SIG-M5 treated with dmso at 0.1 percent for 504 hours (cell line): ENCODE results near the gene ID4.
"Not testable (repeated sequence)": the region's sequence is repeated elsewhere in the genome, so short reads cannot be mapped to it uniquely, and the experiment has no call there.

Experiments used
- DNase-seq: peaks from one replicate; lab custom pipeline; 2025; ENCODE audit not compliant: unreplicated experiment; lab: John Stamatoyannopoulos, UW

Gene ID4

GRCh38 chr6:19831358-19831757 lies 5.8 kb upstream of the ID4 start:
- no peak for DNase-seq

- no peak for DNase-seq
Observed at GRCh38 chr6:19833947-19834346, 3.2 kb upstream of the ID4 start.

GRCh38 chr6:19834858-19835257 lies 2.3 kb upstream of the ID4 start:
- DNase-seq = no peak

- no peak for DNase-seq
Observed at GRCh38 chr6:19835605-19836004, 1.6 kb upstream of the ID4 start.

- DNase-seq = no peak
Observed at GRCh38 chr6:19837511-19838441, 606 bp downstream of the ID4 start.

GRCh38 chr6:19838442-19839236 lies 1.5 kb downstream of the ID4 start:
- DNase-seq = no peak

GRCh38 chr6:19839237-19839546 lies 2.0 kb downstream of the ID4 start:
- DNase-seq = no peak

GRCh38 chr6:19839788-19840187 lies 2.6 kb downstream of the ID4 start:
- no peak for DNase-seq

GRCh38 chr6:19841181-19841580 lies 4.0 kb downstream of the ID4 start:
- no peak for DNase-seq

GRCh38 chr6:19842030-19842615 lies 5.0 kb downstream of the ID4 start:
- no peak for DNase-seq

- DNase-seq = no peak
Observed at GRCh38 chr6:19844689-19845088, 7.5 kb downstream of the ID4 start.

- no peak for DNase-seq
Observed at GRCh38 chr6:19845266-19846041, 8.3 kb downstream of the ID4 start.

GRCh38 chr6:19848465-19849029 lies 11.4 kb downstream of the ID4 start:
- DNase-seq = no peak

GRCh38 chr6:19849196-19849595 lies 12.0 kb downstream of the ID4 start:
- DNase-seq = no peak

GRCh38 chr6:19849755-19850154 lies 12.6 kb downstream of the ID4 start:
- DNase-seq = no peak

- peak; percentile 24 for DNase-seq
Observed at GRCh38 chr6:19851241-19852089, 14.3 kb downstream of the ID4 start.

- DNase-seq = no peak
Observed at GRCh38 chr6:19852090-19852457, 14.9 kb downstream of the ID4 start.

- DNase-seq = no peak
Observed at GRCh38 chr6:19852927-19853326, 15.8 kb downstream of the ID4 start.

- not testable (repeated sequence) for DNase-seq
Observed at GRCh38 chr6:19854421-19855015, 17.3 kb downstream of the ID4 start.

GRCh38 chr6:19855536-19855935 lies 18.4 kb downstream of the ID4 start:
- DNase-seq = no peak
